Eye (tissue), 1 donor: ENCODE data around the gene NMNAT3.

Experiments used
- DNase-seq: peaks from one replicate; pipeline ENCODE4 v3.0.0-alpha.2; 2015

The NMNAT3 gene

GRCh38 chr3:139540651-139541531 is 136.9 kb downstream of the NMNAT3 start:
- peak; percentile 78 for DNase-seq

- DNase-seq, result peak; percentile 82
These were observed 139.0 kb downstream of the NMNAT3 start for GRCh38 chr3:139538733-139539132.

- peak; percentile 70 for DNase-seq
These were observed 139.8 kb downstream of the NMNAT3 start for GRCh38 chr3:139537795-139538621.

- DNase-seq, result peak; percentile 60
These were observed 140.4 kb downstream of the NMNAT3 start for GRCh38 chr3:139537361-139537760.

GRCh38 chr3:139534992-139535879 is 142.5 kb downstream of the NMNAT3 start:
- DNase-seq, result peak; percentile 81

GRCh38 chr3:139534455-139534812 is 143.3 kb downstream of the NMNAT3 start:
- peak; percentile 83 for DNase-seq

GRCh38 chr3:139533781-139534454 is 143.9 kb downstream of the NMNAT3 start:
- DNase-seq, result peak; percentile 95

GRCh38 chr3:139532976-139533375 is 144.8 kb downstream of the NMNAT3 start:
- DNase-seq, result peak; percentile 88

GRCh38 chr3:139530717-139531116 is 147.1 kb downstream of the NMNAT3 start:
- no peak for DNase-seq

- DNase-seq, result no peak
These were observed 148.1 kb downstream of the NMNAT3 start for GRCh38 chr3:139529662-139530061.

GRCh38 chr3:139528924-139529323 is 148.8 kb downstream of the NMNAT3 start:
- no peak for DNase-seq

GRCh38 chr3:139528281-139528680 is 149.5 kb downstream of the NMNAT3 start:
- DNase-seq, result no peak

GRCh38 chr3:139527265-139527664 is 150.5 kb downstream of the NMNAT3 start:
- DNase-seq, result no peak

GRCh38 chr3:139526146-139526545 is 151.6 kb downstream of the NMNAT3 start:
- no peak for DNase-seq

- DNase-seq, result no peak
These were observed 152.7 kb downstream of the NMNAT3 start for GRCh38 chr3:139524841-139525636.

- no peak for DNase-seq
These were observed 154.1 kb downstream of the NMNAT3 start for GRCh38 chr3:139523718-139524117.

- no peak for DNase-seq
These were observed 154.6 kb downstream of the NMNAT3 start for GRCh38 chr3:139523166-139523565.

- DNase-seq, result no peak
These were observed 155.4 kb downstream of the NMNAT3 start for GRCh38 chr3:139522421-139522820.

GRCh38 chr3:139521816-139522215 is 156.0 kb downstream of the NMNAT3 start:
- DNase-seq, result no peak

GRCh38 chr3:139521144-139521543 is 156.6 kb downstream of the NMNAT3 start:
- no peak for DNase-seq

- DNase-seq, result no peak
These were observed 157.6 kb downstream of the NMNAT3 start for GRCh38 chr3:139519998-139520737.
